ENCODE measurements around the gene TPRG1L.

TPRG1L gene

GRCh38 chr1:3645666-3646355 lies 21.0 kb downstream of the TPRG1L start:
- no peak for DNase-seq (ENCODE audit: low spot score)

- DNase-seq (ENCODE audit: low spot score), result no peak
Observed at GRCh38 chr1:3646596-3646995, 21.8 kb downstream of the TPRG1L start.

DNA sequence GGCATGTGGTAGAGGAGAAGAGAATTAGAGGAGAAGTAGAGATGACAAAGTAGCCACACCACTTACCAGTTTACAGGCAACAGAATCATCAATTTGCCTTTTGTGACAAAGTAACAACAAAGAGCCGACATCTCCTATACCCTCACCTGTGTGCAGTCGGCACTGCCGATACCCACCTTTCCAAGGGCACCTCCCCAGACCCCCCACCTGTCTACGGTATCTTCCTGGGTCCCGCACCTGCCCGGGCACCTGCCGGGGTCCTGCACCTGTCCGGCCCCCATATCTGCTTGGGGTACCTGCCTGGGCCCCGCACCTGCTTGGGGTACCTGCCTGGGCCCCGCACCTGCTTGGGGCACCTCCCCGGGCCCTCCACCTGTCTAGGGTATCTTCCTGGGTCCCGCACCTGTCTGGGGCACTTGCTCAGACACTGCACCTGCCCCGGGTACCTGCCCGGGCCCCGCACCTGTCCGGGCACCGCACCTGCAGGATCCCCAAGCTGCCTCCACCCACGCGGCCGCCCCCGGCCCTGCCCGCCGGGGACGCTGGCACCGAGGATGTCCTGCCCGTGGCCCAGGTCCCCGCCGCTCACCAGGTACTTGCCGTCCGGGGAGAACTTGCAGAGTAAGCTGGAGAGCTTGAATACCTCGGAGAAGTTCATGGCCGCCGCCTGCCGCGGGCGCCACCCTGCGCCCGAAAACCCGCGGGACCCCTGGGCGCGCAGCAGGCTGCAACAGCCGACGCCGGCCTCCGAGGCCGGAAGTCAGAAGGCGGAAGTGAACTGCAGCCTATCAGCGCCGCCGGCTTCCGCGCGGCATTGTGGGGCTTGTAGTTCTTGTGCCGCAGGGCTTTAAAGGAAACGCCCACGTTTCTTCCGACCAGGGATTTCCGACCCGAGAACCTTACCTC lies 24.8 kb downstream of the TPRG1L start, which contains the start of gene WRAP73:
WRAP73 (minus strand) TSS at position 762 of the 906 bp plus-strand sequence; CDS start at position 658, 104 bp downstream.
- DNase-seq (ENCODE audit: low spot score), result peak; percentile 90

- DNase-seq (ENCODE audit: low spot score), result no peak
Observed at GRCh38 chr1:3650248-3651025, 25.6 kb downstream of the TPRG1L start.

- no peak for DNase-seq (ENCODE audit: low spot score)
Observed at GRCh38 chr1:3651026-3651929, 26.5 kb downstream of the TPRG1L start.

DNA sequence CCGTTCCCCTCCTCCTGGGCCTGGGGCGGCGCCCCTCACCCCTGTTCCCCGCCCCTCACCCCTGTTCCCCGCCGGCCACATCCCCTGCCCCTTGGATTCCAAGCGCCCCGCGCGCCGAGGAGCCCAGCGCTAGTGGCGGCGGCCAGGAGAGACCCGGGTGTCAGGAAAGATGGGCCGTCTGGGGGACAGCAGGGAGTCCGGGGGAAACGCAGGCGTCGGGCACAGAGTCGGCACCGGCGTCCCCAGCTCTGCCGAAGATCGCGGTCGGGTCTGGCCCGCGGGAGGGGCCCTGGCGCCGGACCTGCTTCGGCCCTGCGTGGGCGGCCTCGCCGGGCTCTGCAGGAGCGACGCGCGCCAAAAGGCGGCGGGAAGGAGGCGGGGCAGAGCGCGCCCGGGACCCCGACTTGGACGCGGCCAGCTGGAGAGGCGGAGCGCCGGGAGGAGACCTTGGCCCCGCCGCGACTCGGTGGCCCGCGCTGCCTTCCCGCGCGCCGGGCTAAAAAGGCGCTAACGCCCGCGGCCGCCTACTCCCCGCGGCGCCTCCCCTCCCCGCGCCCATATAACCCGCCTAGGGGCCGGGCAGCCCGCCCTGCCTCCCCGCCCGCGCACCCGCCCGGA lies 27.2 kb downstream of the TPRG1L start, which contains the start of gene TP73:
TP73 (plus strand) TSS at position 587 of the 618 bp plus-strand sequence. CDS start 29,850 bp downstream, outside the sequence.
- peak; percentile 42 for DNase-seq (ENCODE audit: low spot score)

DNA sequence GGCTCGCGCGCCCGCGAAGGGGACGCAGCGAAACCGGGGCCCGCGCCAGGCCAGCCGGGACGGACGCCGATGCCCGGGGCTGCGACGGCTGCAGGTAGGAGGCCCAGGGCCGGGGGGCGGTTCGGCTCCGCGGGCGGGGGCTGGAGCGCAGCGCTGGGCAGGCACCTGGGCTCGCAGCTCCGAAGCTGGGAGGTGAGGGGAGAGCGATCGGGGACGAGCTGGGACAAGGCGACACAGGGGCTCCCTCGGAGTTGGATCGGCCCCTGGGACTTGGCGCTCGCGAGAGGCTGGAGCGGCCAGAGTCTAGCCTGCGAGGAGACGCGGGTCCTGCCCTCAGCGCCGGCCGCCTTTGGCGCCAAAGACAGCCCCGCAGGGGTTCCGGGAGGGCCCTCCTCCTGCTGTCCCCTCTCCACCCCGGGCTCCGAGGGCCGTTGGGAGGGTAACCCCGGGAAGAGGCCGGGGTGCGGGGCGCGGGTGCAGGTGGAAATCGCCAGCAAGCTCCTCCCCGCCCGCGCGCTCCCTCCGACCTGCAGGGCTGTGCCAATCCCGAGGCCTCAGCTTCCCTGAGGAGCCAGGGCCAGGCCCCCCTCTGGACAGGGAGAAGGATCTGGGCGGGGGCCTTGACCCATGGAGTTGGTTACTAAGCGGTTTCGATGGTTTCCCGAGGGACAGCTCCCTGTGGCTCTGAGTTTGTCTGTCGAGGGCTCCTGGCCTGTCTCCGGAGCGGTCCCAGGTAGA lies 27.9 kb downstream of the TPRG1L start:
- DNase-seq (ENCODE audit: low spot score), result peak; percentile 9

GRCh38 chr1:3653286-3653618 lies 28.4 kb downstream of the TPRG1L start:
- no peak for DNase-seq (ENCODE audit: low spot score)

- no peak for DNase-seq (ENCODE audit: low spot score)
Observed at GRCh38 chr1:3654549-3655281, 29.9 kb downstream of the TPRG1L start.

GRCh38 chr1:3656450-3657095 lies 31.8 kb downstream of the TPRG1L start:
- DNase-seq (ENCODE audit: low spot score), result no peak

DNA sequence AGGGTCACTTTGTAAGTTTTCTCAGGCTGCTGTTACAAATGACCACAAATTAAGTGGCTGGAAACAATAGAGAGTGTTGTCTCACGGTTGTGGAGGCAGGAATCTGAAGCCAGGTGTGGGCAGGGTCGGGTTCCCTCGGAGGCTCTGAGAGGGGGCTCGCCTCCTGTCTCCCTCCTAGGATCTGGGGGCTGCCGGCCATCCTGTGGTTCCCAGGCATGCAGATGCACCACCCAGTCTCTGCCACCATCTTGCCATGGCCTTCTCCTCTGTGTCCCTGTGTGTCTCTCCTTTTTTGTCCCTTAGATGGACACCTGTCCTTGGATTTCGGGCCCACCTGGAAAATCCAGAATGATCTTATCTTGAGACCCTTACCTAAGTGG lies 32.3 kb downstream of the TPRG1L start:
- DNase-seq (ENCODE audit: low spot score), result no peak

DNA sequence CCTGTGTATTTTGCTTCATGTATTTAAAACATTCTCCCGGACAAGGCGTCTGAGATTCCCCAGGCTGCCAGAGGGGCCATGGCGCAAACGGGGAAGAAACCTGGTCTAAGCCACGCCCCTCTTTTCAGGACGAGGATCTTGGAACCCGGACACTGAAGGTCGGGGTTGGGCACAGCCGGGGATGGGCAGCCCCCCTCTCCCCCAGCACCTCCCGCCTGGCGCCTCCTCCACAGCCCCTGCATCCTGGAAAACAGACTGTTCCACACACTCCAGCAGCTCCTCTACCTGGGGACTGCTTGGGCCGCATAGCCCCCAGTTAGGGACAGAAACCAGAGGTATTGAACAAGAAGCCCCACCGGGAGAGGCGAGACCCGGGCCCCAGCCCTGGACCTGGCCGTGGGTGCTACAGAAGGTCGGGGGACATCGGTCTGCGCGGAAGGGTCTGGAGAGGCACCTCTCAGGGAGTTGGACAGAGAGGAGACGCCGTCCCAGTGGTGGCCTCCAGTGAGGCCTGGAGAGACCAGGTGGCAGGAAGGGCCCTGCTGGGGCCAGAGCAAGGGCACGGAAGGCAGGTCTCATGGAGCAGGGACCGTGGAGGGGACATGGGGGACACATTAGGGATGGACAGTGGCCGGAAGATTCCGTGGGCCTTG lies 32.9 kb downstream of the TPRG1L start:
- DNase-seq (ENCODE audit: low spot score), result no peak

DNA sequence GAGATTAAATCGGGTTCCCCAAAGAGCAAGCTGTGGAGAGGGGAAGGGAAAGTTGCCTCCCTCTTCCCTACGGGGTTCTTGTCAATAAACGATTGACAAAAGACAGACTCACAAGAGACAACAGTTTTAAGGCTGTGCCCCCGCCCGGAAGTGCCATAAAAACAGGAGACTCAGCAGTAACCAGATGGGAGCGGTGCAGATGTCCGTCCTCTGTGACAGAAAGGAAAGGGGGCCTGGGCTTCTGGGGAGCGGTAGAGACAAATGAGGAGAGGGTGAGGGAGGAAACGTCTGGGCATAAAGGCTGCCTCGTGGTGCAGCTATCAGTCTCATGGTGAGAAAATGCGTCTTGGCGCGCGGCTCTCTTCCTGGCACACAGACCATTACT lies 33.4 kb downstream of the TPRG1L start:
- DNase-seq (ENCODE audit: low spot score), result no peak

DNA sequence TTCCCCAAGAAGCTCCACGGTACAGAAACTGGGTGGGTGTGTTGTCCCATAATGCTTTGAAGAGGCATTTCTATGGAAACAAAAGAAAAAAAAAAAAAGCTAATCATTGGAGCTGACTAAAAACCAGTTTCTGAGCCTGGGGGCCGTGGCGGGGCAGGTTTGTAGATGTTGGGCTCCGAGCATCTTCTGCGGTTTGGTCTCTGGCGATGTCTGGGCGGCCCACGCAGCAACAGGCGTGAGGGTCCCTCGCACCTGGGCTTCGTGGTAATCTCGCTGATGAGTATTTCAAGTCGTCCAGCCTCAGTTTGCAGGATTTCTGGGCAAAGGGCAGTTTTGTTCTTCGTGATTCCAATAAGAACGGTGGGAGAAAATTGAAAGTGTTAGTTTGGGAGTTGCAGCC lies 34.3 kb downstream of the TPRG1L start:
- no peak for DNase-seq (ENCODE audit: low spot score)

DNA sequence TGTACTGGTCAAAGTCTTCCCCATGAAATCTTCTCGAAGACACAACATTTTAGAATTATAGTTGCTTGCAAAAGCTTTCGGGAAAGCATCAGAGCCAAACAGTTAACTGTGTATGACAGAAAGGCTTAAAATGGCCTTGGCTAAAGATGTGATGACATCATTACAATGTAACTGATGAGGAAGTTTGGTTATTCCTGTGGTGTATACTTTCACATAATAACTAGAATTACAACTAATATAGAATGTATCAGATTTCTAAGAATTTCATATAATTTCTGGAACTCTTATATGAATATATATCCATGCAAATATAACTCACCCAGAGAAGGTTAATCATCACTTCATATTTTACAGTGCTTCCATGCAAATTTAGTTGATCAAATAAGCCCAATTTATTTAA lies 35.9 kb downstream of the TPRG1L start:
- no peak for DNase-seq (ENCODE audit: low spot score)

- DNase-seq (ENCODE audit: low spot score), result no peak
Observed at GRCh38 chr1:3661631-3662030, 36.8 kb downstream of the TPRG1L start.

DNA sequence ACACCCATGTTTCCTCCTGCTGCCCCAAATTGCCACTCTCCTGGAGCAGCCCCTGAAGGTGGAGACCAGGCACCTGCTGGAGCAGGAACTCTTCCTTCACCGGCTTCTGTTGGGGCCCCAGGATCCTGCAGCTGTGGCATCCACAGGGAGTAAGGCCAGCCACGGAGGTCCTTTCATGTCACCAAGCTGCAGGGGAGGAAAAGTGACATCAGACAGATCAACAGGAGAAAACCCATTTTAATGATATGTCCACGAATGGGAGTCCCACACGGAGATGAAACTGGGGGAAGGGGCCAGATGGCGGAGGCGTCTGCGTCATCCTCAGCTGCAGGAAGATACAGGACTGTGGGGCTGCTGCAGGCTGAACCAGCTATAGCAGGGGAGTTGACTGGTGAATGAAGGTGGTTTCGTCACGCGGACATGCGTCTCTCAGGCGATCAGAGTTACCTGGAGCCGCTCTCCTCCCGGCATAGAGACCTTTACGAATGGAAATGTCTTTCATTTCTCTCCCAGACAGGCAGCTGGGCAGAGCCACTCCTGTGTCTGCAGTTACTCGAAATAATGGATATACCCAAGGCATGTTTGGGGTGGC lies 37.4 kb downstream of the TPRG1L start:
- DNase-seq (ENCODE audit: low spot score), result no peak

Data from LoVo (cell line).